ENCODE measurements around the gene ANK2.

- TF ChIP-seq CTCF (optimal IDR thresholded peaks at IDR 0.05 in 1 of 3, IDR thresholded peaks at IDR 0.05 in 1 of 3, conservative IDR thresholded peaks at IDR 0.05 in 1 of 3; ENCODE audit: extremely low read depth in 1 of 3, insufficient read depth in 2 of 3, low read length in 3 of 3) (no peak), EZH2 (IDR thresholded peaks at IDR 0.05; ENCODE audit: low read length) (no peak)
Observed at GRCh38 chr4:113398441-113399143, 349.1 kb downstream of the ANK2 start.
